GM19351 (cell line): ENCODE data around the gene ZEB1.
"Not testable (repeated sequence)": the region's sequence is repeated elsewhere in the genome, so short reads cannot be mapped to it uniquely, and the experiment has no call there.

Experiments
- ATAC-seq: cut with Tn5 transposase; IDR thresholded peaks from one replicate; pipeline ENCODE4 v1.9.1; 2021; ENCODE audit warnings: mild to moderate bottlenecking, moderate library complexity; ENCODE audit not compliant: unreplicated experiment

Gene ZEB1

DNA sequence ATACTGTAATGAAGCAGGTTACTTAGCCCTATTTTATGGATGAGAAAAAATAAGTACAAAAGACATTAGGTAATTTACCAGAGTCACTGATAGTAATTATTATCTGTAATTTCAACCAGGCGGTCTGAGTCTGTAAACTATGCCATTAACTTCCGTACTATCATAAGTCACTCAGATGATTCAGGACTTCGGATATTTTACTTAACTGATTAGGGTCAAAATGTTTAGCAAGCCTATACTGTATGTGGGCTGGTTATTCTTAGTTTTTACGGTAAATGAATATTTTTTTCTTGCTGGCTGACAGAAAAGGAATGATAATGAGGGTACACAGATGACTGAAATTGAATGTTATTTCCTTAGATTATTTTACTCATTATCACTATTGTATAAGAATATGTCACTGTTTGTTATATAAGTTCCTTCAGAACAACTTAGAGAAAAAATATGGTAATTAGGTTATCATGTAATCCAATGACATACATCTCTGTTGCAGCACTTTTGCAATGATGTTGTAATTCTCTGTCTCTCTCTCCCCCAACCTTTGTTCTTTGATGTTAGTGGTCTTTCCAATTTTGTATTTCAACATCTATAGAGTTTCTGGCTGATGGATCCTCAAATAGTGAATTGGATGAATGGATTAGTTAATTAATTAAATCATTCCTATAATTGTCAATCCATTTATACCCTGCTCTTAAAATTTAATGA lies 165.6 kb downstream of the ZEB1 start:
- no peak for ATAC-seq

DNA sequence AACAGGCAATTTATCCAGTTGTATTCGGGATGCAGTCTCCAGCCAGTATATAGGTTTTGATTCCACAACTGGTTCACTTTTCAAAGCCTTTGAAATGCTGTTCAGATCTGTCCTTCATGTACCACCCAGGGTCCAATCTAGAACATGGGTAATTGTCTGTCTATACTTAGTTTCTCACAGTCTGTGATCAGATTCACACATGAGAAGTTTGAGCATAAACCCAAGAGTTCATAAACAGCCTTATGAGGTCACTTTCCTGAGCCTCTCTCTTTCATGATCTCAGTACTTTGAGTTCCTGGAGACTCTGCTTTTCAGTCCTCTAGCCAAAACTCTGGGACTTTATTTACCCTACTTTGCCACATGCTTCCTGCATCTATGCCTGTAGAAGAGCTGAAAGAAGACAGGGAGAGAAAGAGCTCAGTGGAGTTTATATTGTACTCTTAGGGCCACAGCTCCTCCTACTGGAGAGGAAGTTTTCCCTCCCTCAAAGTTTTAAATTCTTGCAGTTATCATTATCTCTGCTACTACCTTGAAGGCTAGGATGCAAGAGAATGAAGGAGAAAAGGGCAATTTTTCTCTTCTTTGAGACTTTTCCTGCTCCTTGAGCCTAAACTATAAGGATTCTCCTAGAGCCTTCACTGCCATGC lies 172.0 kb downstream of the ZEB1 start:
- no peak for ATAC-seq

DNA sequence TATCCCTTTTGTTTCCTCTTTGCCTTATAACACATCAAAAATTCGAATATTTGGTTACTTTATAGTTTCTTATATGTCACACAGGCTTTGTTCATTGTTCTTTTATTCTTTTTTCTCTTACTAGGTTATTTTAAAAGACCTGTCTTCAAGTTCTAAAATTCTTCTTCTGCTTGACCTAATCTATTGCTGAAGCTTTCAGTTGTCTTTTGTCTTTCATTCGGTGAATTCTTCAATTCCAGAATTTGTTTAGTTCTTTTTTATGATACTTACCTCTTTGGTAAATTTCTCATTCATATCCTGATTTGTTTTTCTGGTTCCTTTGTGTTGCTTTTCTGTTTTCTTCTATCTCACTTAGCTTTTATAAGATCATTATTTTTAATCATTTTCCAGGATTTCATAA lies 188.4 kb downstream of the ZEB1 start:
- no peak for ATAC-seq

DNA sequence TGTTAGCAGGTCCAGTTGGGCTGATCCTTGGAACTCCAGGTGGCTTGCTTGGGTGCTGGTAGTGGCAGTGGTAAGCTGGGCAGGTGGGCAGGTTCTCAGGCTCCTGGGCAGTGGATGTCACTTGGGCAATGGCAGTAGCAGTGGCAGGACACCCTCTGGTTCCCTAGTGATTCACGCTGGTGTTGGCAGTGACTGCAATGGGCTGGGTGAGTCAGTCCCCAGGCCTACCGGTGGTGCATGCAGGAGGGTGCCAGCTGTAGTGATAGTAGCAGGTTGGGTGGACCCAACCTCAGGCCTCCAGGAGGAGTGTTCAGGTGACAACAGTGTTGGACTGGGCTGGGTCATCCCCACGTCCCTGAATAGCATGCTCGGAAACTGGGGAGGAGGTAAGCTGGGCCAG lies 189.2 kb downstream of the ZEB1 start:
- no peak for ATAC-seq

GRCh38 chr10:31508882-31509281 lies 189.9 kb downstream of the ZEB1 start:
- no peak for ATAC-seq

DNA sequence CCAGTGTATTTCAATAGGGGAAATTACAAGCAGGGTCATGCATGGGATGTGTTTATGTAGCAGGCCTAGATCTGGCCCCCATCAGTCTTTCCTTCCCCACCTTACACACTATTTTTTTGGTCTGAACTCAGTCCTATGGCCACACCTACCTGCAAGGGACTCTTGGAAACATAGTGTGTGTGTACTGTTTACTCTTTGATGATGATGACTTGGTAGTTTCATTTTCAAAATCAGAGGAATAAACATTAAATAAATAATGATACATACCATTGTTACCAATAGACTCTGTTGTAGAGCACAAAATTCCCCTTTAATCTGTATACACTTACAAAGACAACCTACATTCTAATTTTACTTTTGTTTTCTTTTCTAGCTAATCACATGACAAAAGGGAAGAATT lies 191.0 kb downstream of the ZEB1 start:
- ATAC-seq, result no peak

- no peak for ATAC-seq
These were observed 196.1 kb downstream of the ZEB1 start for GRCh38 chr10:31515116-31515515.

DNA sequence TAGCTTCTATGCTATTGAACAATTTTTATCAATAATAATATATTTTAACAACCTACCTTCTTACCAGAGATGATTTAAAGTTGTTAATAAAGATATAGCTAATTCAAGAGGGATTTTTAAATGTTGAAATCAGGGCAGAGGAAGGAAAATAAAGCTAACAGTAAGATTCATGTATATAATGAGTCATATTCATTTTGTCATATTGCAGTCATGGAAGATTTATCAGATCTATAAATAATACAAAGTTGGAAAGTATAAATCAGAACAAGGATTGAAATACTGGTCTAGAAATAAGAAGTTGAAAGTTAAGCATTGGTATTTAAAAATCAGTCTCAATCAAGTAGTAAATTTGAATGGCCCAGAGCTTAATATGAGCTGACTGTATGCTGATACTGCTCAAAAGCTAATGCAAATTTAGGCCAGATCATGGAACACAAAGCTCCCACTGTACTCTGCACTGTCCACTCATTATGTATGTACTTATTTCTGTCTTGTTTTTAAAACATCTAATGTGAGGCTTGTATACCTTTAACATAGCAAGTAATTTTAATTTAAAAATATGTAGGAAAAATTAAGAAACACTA lies 196.9 kb downstream of the ZEB1 start:
- ATAC-seq, result no peak

DNA sequence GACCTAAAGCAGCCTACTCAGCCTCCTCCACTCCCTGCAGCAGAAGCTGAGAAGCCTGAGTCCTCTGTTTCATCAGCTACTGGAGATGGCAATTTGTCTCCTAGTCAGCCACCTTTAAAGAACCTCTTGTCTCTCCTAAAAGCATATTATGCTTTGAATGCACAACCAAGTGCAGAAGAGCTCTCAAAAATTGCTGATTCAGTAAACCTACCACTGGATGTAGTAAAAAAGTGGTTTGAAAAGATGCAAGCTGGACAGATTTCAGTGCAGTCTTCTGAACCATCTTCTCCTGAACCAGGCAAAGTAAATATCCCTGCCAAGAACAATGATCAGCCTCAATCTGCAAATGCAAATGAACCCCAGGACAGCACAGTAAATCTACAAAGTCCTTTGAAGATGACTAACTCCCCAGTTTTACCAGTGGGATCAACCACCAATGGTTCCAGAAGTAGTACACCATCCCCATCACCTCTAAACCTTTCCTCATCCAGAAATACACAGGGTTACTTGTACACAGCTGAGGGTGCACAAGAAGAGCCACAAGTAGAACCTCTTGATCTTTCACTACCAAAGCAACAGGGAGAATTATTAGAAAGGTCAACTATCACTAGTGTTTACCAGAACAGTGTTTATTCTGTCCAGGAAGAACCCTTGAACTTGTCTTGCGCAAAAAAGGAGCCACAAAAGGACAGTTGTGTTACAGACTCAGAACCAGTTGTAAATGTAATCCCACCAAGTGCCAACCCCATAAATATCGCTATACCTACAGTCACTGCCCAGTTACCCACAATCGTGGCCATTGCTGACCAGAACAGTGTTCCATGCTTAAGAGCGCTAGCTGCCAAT lies 202.2 kb downstream of the ZEB1 start:
- ATAC-seq, result no peak

- no peak for ATAC-seq
These were observed 203.8 kb downstream of the ZEB1 start for GRCh38 chr10:31522820-31523219.

DNA sequence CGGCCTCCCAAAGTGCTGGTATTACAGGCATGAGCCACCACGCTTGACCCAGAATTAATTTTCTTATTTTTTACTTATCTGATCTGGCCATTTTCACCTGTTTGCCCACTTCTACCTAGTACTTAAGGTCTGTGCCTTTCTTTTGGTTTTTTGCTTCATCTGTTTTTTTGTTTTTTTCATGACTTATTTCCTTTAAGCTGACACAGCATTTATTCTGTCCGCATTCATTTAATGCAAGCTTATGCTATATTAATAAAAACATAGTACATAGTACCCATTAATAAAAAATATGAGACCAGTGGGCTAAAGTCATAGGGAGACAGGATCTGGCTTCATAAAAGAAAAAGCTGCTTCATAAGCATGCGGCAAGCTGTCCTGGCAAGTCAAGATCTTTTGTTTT lies 205.4 kb downstream of the ZEB1 start:
- no peak for ATAC-seq

DNA sequence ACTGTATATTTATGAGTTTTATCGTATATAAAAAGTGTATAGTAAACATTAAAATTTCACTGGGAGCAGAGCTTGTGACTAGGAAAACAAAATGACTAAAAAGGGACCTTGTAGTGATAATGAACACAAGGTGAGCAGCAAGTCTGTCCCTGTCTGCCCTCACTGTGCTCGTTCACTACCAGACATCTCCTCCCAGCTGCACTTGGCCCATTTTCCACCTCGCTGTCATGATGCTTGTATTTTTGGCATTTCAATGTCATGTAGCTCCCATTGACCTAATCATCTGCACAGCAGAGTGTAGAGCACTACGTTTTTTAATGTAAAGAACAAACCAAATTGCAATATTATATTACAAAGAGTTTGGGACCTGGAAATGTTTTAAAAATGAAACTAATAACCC lies 207.2 kb downstream of the ZEB1 start:
- no peak for ATAC-seq

GRCh38 chr10:31526681-31527080 lies 207.7 kb downstream of the ZEB1 start:
- ATAC-seq, result no peak

- no peak for ATAC-seq
These were observed 209.8 kb downstream of the ZEB1 start for GRCh38 chr10:31528831-31529230.

GRCh38 chr10:31536302-31536701 lies 217.3 kb downstream of the ZEB1 start:
- no peak for ATAC-seq

DNA sequence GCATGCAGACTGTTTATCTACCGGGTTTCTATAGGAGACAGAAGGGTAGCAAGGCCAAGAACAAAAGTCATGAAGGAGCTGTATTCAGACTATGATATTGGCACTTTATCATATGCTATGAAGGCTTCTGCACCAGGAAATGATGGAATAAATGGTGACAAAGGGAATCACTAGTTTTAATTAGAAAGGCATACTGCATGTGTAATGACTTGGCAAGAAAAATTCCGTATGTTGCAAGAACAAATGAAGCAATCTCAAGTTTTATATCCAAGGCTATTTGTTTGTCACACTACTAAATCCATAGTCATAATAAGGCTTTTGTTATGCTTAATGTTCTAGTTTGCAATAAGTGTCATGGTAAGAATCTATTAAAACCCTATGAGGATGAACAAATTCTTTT lies 230.9 kb downstream of the ZEB1 start:
- no peak for ATAC-seq

- no peak for ATAC-seq
These were observed 235.5 kb downstream of the ZEB1 start for GRCh38 chr10:31554556-31554955.

DNA sequence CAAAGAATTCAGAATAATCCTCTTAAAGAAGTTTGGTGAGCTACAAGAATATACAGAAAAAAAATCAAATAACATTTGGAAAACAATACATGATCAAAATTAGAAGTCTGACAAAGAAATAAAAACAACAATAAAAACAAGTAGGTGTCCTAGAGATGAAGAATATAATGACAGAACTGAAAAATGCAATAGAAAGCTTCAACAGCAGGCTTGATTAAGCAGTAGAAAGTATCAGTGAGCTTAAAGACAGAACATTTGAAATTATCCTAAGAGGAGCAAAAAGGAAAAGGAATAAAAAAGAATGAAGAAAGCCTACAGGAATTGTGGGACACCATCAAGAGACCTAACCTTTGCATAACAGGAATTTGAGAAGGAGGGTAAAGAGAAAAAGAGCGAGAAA lies 238.8 kb downstream of the ZEB1 start:
- no peak for ATAC-seq

- ATAC-seq, result not testable (repeated sequence)
These were observed 249.3 kb downstream of the ZEB1 start for GRCh38 chr10:31568252-31568861.

DNA sequence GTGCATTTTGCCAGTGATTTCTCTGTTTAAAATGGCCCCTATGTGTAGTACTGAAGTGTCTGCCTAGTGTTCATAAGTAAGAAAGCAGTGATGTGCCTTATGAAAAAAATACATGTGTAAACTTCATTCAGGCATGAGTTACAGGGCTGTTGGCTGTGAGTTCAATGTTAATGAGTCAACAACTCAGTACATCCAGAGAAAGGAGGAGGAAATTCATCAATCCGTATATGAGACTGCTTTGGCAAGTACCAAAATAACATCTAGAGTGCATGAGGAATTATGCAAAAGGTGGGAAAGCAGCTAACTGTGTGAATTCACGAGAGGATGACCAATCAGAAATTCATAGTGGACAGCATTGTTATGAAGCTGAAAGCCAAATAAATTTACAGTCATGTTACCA lies 255.6 kb downstream of the ZEB1 start:
- no peak for ATAC-seq

GRCh38 chr10:31578181-31578852 lies 259.3 kb downstream of the ZEB1 start:
- no peak for ATAC-seq
